NCI-H748 (cell line): Measurements from ENCODE around the gene LMO7.
A peak's percentile ranks its signal among the peaks of the same experiment; 100 is the strongest.

Experiments
- DNase-seq: peaks from one replicate; lab custom pipeline; 2025; ENCODE audit not compliant: unreplicated experiment; lab: John Stamatoyannopoulos, UW

Gene LMO7

DNA sequence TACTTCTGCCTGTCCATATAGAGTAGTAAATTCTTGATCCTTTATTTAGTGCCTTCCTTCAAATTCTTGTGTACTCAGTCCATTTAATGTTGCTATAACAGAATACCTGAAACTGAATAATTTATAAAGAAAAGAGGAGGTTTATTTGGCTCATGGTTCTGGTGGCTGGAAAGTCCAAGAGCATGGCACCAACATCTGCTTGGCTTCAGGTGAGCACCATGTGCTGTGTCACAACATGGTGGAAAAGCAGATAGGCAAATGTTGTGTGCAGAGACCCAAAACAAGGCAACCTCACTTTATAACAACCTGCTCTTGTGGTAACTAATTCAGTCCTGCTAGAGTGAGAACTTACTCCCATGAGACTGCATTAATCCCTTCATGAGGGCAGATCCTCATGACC, 195.3 kb downstream of the LMO7 start:
- no peak for DNase-seq

DNA sequence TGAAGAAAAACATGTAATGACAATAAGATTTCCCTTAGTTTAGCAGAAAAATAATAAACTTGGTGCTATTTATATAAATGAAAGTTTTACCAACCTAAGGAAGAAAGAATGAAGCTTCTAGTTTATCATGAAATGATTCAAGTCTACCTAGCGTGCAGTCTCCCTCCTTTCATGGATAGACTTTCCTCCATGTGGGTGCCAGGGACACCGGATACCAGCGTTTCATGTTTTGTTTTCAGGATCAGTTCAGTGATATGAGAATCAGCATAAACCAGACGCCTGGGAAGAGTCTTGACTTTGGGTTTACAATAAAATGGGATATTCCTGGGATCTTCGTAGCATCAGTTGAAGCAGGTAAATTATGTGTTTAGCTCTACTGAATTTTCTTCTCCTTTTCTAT, 196.7 kb downstream of the LMO7 start:
- DNase-seq: no peak

DNA sequence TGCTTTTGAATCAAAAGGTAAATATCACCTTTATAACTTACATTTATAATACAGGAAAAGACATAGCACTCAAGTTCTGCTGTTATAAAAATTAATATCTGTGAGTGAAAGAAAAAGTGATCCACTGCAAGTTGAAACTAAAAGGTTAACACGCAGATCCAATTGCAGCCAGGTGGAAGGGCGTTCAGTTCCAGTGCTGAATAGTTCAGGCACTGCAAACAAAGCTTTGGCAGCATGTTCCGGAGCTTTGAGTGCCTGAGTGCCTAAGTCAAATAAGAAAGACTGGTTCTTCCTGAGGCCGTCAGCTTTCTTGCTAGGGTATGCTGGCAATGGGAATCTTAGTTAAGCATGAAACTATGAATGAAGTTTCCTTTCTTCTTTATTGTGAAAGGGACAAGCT, 200.3 kb downstream of the LMO7 start:
- DNase-seq: peak; percentile 27

DNA sequence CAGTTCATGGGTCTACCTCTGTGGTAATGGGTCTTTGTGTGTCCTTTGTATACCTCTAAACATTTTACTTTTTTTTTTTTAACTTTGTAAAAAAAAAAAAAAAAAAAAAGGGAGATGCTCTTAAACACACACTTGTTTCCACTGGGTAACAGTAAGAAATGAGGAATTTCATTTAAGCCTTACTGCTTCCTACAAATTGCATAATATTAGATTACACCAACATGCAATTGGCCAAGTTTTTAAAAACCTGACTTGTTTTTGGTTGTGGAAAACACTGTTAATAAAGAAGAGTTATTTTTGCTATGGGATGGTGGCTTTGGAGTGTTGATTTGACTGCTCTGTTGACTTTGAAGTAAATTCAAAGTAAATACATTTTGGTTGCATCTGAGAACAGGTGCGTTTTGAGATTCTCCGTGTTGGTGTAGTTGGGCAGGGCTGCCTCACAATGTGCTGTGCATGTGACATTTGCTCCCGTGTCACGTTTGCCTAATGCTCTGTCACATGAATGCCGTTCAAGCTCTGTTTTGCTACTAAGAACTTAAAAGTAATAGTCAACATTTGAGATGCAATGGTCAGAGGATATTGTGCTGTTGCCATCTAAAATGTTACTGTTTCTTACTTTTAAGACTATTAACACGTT, 202.4 kb downstream of the LMO7 start:
- DNase-seq: peak; percentile 35

DNA sequence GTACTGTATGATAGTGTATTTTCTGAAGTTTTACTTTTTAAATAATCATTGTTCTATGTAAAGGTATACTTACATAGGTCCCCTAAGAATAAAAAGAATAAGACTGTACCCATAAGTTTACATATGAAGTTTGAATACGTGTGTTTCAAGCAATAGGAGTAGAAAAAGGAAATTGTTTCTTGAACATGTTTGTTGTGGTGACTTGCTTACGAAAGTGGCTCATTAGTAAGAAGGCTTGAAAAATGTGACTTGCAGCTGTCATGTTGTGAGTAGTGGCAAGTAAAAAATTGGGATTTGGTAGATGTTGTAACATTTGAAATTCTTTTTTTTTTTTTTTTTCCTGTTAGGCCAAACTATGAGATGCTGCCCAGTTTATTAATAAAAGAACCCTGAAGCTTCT, 203.3 kb downstream of the LMO7 start:
- DNase-seq: no peak

DNA sequence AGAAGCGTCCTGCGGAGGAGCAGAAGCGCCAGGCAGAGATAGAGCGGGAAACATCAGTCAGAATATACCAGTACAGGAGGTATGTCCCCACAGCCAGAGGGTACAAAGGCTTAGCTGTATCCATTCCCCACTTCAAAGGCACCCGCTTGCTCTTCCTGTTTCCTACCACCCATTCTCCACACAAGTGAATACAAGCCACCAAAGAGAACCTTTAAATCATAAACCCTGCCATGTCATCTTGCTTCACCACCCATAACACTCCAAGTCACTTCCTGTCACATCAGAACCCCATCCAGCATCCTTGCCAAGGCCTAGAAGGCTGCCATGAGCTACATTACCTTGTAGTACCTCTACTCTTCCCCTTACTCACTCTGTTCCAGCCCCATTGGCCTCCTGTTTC, 205.8 kb downstream of the LMO7 start:
- no peak for DNase-seq

DNA sequence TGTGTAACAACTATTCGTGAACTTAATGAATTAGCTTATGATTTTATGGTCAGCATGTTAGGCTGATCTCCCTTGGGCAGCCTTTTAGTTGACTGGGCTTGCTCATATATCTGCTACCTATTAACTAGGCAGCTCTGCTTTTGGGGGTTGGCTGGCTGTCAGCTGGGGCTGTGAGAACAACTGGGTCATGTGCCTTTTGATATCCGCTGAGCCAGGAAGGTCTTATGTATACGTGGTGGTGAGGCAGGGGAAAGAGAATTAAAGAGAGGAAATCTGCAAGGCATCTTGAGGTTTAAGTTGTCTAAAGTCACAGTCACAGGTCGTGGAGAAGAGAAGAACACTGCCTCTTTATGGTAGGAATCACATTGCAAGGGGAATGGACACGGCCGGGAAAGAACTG, 206.9 kb downstream of the LMO7 start:
- no peak for DNase-seq

DNA sequence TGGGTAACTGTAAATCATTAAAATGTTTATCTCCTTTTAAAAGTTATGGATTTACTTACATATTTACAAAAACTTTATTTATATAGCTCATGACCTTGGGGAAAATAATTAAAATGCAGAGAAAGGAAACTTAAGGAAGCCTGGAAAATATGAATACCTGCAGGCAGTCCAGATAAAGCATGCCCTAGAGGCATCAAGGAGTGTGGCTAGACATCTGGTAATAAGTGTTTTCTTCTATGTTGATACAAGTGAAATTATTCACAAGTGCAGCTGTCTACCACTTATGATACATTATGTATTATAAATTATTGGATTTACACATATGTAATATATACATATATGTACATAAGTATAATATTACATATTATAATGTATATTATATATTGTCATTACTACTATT, 207.9 kb downstream of the LMO7 start:
- DNase-seq: no peak

DNA sequence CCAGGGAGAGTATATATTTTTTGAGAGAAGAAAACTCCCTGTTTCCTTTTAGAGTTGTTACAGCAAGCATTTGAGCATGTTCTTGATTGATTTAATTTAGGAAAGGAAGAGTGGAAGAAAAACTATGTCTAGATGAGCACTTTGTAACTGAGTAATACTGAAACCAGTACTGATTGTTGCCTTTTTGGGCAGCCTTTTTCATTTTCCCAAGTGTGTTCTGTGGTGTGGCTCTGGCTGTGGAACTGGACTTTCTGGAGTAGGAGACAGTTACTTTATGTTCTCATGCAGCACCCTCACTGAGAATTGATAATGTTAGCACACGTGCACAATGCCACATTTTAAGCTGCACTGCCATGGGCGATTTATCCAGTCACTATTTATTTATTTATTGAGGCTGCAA, 211.5 kb downstream of the LMO7 start:
- DNase-seq: no peak

DNA sequence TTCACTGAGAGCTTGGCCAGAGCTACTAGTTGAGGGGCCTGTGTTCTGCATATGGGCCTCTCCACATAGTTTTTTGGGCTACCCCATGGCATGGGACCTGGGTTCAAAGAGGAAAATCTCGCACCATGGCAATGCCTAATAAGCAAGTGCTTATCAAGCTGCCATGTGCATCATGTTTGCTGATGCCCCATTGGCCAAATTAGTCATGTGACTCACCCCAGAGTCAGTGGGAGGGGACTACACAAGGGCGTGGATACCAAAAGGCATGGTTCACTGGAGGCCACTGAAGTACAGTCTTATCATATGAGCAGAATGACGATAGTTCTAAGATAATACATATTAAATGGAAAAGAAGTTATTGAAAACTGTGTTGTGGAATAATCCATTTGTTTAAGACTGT, 214.8 kb downstream of the LMO7 start:
- DNase-seq: no peak

DNA sequence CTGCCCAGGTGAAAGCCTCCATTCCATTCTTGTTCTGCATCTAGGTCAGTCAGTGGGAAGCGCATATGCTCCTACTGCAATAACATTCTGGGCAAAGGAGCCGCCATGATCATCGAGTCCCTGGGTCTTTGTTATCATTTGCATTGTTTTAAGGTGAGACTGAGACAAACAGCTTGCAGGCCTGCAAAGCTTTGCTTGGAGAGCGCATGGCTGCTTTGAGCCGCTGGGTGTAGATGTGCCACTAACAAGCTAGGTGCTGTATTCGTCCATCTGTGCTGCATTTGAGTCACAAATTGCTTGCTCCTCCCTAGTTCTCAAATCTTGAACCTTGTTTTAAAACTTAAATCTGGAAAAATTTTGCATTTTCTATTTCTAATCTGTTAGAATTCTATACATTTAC, 219.1 kb downstream of the LMO7 start:
- DNase-seq: no peak

DNA sequence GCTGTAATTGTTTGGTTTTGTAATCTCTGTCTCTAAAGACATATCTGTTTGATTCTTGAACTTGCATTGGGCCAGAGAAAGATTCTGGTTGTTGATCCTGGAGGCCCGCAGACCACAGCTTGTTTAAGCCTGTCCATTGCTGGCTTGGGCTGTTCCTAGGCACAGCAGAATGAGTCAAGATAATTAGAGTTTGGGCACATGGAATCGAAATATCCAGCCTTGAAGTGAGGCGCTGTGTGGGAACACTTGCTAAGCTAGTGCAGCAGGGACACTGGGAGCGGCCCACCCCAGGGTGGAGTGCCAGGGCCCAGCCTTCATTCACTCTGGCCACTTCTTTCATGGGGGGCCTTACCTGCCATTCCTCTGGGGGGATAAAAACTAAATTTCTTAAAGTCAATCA, 219.7 kb downstream of the LMO7 start:
- DNase-seq: no peak

DNA sequence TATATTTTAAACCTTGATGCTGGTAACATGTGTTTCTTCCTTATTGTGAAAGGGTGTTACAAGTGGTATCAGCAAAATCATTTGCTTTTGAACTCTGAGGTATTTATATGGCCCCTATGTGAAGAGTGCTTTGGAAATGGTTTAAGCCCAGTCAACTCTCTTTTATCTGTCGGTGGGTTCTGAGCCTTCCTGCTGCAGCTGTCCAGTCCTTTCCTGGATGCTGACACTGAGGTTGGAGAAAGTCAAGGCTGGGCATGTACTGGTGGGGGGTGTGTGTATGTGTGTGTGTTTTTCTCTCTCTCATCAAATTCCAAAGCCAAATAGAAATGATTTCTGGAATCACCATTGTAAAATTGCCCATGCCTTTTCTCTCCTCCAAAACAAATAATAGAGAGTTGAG, 221.2 kb downstream of the LMO7 start:
- no peak for DNase-seq

DNA sequence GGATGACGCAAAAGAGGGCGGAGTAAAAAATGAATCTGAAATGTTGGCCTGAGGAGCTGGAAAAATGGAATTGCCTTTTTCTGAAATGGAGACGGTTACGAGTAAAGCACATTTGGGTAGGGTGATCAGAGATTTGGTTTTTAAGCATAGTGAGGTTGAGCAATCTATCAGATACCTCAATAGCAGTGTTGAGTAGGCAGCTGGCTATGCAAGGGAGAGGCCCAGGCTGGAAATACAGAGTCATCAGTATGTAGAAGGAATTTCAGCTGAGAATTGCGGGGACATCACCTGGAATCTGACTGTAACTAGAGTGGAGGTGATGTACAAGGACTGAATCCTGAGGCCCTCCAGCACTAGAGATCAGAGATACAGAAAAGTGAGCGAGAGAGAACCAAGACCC, 224.8 kb downstream of the LMO7 start:
- DNase-seq: no peak

DNA sequence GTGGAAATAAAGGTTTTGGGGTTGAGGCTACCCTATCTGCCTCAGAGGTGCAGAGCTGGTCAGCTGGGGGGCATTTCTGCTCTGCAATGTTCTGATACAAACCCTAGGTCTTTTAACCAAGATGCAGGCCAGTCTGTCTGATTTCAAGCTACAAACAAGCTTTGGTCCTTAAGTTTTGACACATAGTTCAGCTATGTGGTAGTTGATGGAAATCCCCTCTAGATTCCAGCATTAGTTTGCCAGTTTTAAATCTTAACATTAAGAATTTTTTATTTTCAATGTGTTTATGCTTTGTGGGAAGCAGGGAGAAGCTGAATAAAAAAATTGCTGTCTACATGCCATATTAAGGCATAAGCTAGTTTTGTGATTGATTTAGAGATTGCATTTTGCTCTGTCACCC, 225.7 kb downstream of the LMO7 start:
- DNase-seq: no peak

DNA sequence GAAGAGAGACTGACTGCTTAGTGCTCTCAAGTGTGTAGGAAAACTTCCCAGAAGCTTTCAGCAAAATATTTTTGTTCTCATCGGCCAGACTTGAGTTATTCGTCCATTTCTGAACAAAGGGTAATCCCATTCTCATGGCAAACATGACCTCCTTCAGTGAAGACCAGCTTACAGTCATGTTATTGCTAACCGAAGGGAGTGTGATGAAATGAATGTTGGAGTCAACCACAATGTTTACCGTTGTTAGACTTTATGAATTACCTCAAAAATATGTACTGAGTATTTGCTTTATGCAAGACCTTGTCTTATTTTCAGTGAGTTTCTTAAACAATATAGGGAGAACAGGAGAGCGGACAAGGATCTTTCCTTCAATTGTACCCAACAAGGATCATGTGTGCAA, 228.6 kb downstream of the LMO7 start:
- no peak for DNase-seq

DNA sequence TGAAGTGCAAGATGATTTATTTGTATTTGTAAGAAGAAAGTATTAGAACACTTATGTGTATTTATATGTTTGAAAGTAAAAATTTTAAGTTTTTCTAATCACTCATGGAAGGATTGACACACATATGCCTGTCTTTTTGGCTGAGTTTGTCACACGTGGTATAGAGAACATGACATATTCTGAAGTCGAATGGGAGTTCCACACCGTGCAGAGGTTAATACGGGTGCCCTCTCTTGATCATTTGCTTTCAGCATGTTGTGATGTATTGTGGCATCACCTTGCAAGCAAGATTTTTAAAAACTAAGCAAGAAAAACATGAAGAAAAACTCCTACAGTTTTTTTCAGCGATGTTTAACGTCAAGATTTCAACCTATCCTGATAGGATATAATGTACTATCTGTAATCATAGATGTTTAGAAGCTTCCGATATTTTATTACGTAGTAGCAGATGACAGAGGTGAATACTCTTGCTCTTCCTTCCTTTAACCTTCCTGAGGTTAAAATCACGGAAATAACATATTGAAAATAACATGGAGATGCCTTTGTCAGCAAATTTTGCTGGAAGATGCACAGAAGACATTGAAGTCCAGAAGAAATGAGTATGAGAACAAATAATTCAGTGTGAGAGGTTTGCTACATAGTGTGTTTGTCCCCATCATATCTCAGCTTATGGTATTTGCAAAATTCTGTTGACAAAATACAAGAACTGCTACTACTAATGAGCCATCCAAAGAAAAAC, 231.4 kb downstream of the LMO7 start:
- no peak for DNase-seq

DNA sequence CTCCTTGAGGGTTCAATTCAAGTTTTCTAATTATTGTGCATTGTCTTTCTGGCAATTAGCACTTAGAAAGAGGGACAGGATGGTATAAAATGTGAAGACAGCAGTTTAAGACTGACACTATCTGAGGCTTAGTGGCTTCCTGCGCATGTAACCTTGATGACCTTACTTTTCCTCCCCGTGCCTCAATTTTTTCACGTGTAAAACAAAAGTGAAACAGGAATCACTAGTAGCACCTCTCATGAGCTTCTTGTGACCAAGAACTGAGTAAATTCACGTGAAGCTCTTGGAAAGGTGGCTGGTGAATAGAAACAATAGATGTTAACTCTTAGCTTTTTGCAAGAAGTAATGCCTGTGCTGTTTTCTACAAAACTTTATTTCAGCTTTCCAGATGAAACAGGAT, 233.9 kb downstream of the LMO7 start:
- no peak for DNase-seq

DNA sequence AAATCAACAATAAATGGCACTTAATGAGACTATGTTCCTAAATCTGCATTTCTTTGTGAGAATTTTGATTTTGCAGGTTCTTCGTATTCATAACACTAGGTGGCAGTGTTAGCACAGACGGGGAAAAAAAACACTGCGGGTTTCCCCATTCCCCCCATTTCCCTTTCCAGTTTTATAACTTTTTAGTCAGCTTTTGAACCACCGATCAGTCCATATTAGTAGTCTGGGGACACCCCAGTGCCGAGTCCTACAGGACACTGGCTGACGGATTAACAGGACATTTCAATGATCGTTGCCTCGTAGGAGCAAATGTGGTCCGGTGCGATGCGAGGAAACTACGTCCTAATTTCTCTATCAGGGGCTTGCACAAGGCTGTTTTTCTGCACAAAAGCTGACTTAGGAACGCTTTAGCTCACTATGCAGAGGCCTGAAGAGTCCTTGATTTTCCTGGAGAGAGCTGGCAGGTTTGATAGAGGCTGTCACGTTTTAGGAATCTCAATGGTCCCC, 234.3 kb downstream of the LMO7 start:
- peak; percentile 63 for DNase-seq

DNA sequence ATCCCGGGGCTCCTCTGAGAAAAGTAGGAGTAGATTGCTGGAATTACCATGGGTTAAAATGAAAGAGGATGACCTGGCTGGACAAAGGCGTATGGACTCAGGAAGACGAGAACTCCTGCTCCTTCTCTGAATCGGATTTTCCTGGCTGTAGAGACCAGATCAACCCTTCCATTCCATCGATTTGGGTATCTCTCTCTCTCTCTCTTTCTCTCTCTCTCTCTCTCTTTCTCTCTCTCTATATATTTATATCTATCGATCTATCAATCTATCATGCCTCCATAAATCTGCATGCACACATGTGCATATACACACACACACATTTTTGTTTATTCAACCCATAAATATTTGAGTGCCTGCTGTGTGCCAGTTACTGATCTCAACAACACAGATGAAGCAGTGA, 234.9 kb downstream of the LMO7 start:
- DNase-seq: peak; percentile 37

DNA sequence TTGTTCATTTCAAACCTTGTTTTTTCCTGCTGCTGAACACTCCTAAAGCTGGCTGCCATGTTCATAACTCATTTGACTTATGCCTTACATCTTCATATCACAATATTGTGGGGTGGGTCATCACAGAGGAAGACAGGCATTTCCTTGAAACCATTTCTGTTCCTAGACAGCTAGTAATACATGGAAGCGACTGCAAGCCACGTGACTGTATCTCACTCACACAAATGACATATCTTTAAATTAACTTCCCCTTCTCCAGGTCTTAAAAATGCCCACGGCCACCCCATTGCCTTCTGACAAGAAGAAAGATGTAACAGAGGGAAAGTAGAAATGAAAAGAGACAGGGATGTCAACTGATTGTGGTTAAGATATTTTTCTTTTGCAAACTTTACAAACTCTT, 236.8 kb downstream of the LMO7 start:
- DNase-seq: no peak

DNA sequence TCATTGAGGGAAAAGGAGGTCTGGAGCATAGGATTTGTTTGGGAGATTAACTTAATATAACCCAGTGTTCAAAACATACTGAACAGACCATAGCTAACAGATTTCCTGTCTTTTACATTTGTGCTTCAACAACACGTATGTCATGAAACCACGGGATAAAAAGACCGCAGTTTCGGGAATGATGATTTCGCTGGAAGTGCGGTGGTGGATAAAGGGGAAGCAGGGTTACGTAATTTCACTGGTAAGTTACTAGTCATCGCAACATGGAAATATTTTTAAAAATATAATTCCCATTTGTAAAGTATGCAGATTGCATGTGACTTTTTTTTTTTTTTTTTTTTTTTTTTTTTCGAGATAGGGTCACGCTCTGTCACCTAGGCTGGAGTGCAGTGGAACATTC, 237.4 kb downstream of the LMO7 start:
- DNase-seq: no peak

DNA sequence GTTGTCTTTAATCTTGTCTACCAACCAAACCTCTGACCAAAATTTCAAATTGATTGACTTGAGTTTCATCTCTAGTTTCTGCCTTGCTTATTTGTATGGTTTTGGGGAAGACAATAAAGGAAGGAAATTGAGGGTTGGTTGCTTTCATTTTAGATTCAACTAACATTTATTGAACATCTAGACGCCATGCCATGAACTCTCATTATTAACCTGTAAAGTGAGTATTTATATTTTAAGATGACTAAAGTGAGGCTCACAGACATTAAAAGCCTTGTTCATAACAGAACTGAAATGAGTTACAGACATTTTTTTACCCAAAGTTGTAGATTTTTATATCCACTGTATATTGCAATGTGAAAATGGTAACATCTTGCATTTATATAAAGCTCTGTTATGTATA, 239.3 kb downstream of the LMO7 start:
- no peak for DNase-seq
